Measurements from ENCODE around the gene HMGXB3. TPM values are rescaled to one million over a fixed set of nuclear protein-coding genes. Genes with fewer than 3 reads are reported as not detected.

HMGXB3 gene
- polyA plus RNA-seq: 15.4 TPM

- H3K4me1 Mint-ChIP-seq: peaks cover 22 to 34% (median 33%) of the 10 kb centered on the region in 3 donors
- no peaks in the 10 kb centered on the region for H3K27me3 Mint-ChIP-seq
- peaks cover 4% of the 10 kb centered on the region for H3K36me3 Mint-ChIP-seq
- H3K27ac Mint-ChIP-seq: peak within 1 kb of the TSS; percentile 84 to 98 (median 87)
- H3K4me3 Mint-ChIP-seq: peak within 1 kb of the TSS; percentile 91 to 97 (median 94)
- H3K9me3 Mint-ChIP-seq: no peaks in the 10 kb centered on the region
Measured at GRCh38 chr5:150000256-150000989, at the start of gene HMGXB3, which contains the start of gene TIGD6. HMGXB3 (plus strand) TSS chr5:150000739; CDS start chr5:150004853, 4,114 bp downstream. TIGD6 (minus strand) TSS chr5:150000654; CDS start chr5:149996348, 4,306 bp downstream.

- H3K36me3 Mint-ChIP-seq: no peaks in the 10 kb centered on the region
- H3K9me3 Mint-ChIP-seq: no peaks in the 10 kb centered on the region
- H3K4me3 Mint-ChIP-seq: no peak overlapping the region
- H3K4me1 Mint-ChIP-seq: no peaks in the 10 kb centered on the region
- H3K27ac Mint-ChIP-seq: peak overlapping the region in 1 of 3 donors; percentile 36
- peaks cover 9% of the 10 kb centered on the region for H3K27me3 Mint-ChIP-seq
Measured at GRCh38 chr5:149951138-149951749, 49.3 kb upstream of the HMGXB3 start.

- Mint-ChIP-seq H3K27me3 (peaks cover 6% of the 10 kb centered on the region), H3K4me1 (no peaks in the 10 kb centered on the region), H3K27ac (peak overlapping the region in 2 of 3 donors; percentile 23 to 39), H3K36me3 (peaks cover 2% of the 10 kb centered on the region), H3K4me3 (no peak overlapping the region), H3K9me3 (peaks cover 0 to 2% (median 0%) of the 10 kb centered on the region in 3 donors)
Measured at GRCh38 chr5:149953436-149954121, 47.0 kb upstream of the HMGXB3 start.

- Mint-ChIP-seq H3K36me3 (peaks cover 2% of the 10 kb centered on the region), H3K4me1 (peaks cover 5 to 9% (median 7%) of the 10 kb centered on the region in 3 donors), H3K4me3 (no peak overlapping the region), H3K27ac (no peak overlapping the region), H3K27me3 (peaks cover 2% of the 10 kb centered on the region), H3K9me3 (peaks cover 0 to 2% (median 0%) of the 10 kb centered on the region in 3 donors)
Measured at GRCh38 chr5:149954798-149955197, 45.7 kb upstream of the HMGXB3 start.

GRCh38 chr5:149956685-149957084 lies 43.9 kb upstream of the HMGXB3 start:
- H3K9me3 Mint-ChIP-seq: peaks cover 0 to 2% (median 0%) of the 10 kb centered on the region in 3 donors
- no peak overlapping the region for H3K4me3 Mint-ChIP-seq
- peaks cover 16 to 19% (median 17%) of the 10 kb centered on the region in 3 donors for H3K4me1 Mint-ChIP-seq
- no peaks in the 10 kb centered on the region for H3K27me3 Mint-ChIP-seq
- H3K36me3 Mint-ChIP-seq: peaks cover 2% of the 10 kb centered on the region
- no peak overlapping the region for H3K27ac Mint-ChIP-seq

- peaks cover 21 to 28% (median 21%) of the 10 kb centered on the region in 3 donors for H3K4me1 Mint-ChIP-seq
- H3K9me3 Mint-ChIP-seq: peaks cover 0 to 2% (median 0%) of the 10 kb centered on the region in 3 donors
- H3K4me3 Mint-ChIP-seq: no peak overlapping the region
- peaks cover 4% of the 10 kb centered on the region for H3K36me3 Mint-ChIP-seq
- no peak overlapping the region for H3K27ac Mint-ChIP-seq
- no peaks in the 10 kb centered on the region for H3K27me3 Mint-ChIP-seq
Measured at GRCh38 chr5:149957855-149958254, 42.7 kb upstream of the HMGXB3 start.

- Mint-ChIP-seq H3K27me3 (no peaks in the 10 kb centered on the region), H3K4me1 (peaks cover 21 to 28% (median 21%) of the 10 kb centered on the region in 3 donors), H3K4me3 (peak overlapping the region; percentile 86 to 100 (median 99)), H3K9me3 (peaks cover 0 to 2% (median 0%) of the 10 kb centered on the region in 3 donors), H3K27ac (peak overlapping the region; percentile 62 to 100 (median 99)), H3K36me3 (peaks cover 4% of the 10 kb centered on the region)
Measured at GRCh38 chr5:149959406-149960236, 40.9 kb upstream of the HMGXB3 start.

- Mint-ChIP-seq H3K27ac (peak within 1 kb of the TSS; percentile 69 to 100 (median 99)), H3K27me3 (no peaks in the 10 kb centered on the region), H3K36me3 (peaks cover 5% of the 10 kb centered on the region), H3K4me1 (peaks cover 21 to 29% (median 21%) of the 10 kb centered on the region in 3 donors), H3K4me3 (peak within 1 kb of the TSS; percentile 90 to 100 (median 99)), H3K9me3 (peaks cover 0 to 2% (median 0%) of the 10 kb centered on the region in 3 donors)
Measured at GRCh38 chr5:149960272-149961185, 40.0 kb upstream of the HMGXB3 start, which contains the start of gene SLC26A2. SLC26A2 (plus strand) TSS chr5:149960758; CDS start chr5:149977653, 16,895 bp downstream.

GRCh38 chr5:149961186-149961685 lies 39.3 kb upstream of the HMGXB3 start:
- H3K27me3 Mint-ChIP-seq: no peaks in the 10 kb centered on the region
- peaks cover 0 to 2% (median 0%) of the 10 kb centered on the region in 3 donors for H3K9me3 Mint-ChIP-seq
- peak overlapping the region; percentile 69 to 96 (median 85) for H3K27ac Mint-ChIP-seq
- peaks cover 21 to 30% (median 21%) of the 10 kb centered on the region in 3 donors for H3K4me1 Mint-ChIP-seq
- peaks cover 5% of the 10 kb centered on the region for H3K36me3 Mint-ChIP-seq
- peak overlapping the region; percentile 90 to 100 (median 99) for H3K4me3 Mint-ChIP-seq

GRCh38 chr5:149961957-149962409 lies 38.6 kb upstream of the HMGXB3 start:
- no peaks in the 10 kb centered on the region for H3K27me3 Mint-ChIP-seq
- peak overlapping the region; percentile 43 to 99 (median 94) for H3K4me3 Mint-ChIP-seq
- peaks cover 3% of the 10 kb centered on the region for H3K36me3 Mint-ChIP-seq
- H3K9me3 Mint-ChIP-seq: no peaks in the 10 kb centered on the region
- H3K27ac Mint-ChIP-seq: peak overlapping the region in 2 of 3 donors; percentile 69 to 96
- H3K4me1 Mint-ChIP-seq: peaks cover 21 to 30% (median 21%) of the 10 kb centered on the region in 3 donors

GRCh38 chr5:149962601-149963300 lies 37.8 kb upstream of the HMGXB3 start:
- Mint-ChIP-seq H3K4me3 (peak overlapping the region; percentile 57 to 99 (median 78)), H3K27me3 (no peaks in the 10 kb centered on the region), H3K4me1 (peaks cover 21 to 30% (median 26%) of the 10 kb centered on the region in 3 donors), H3K27ac (no peak overlapping the region), H3K36me3 (peaks cover 3% of the 10 kb centered on the region), H3K9me3 (no peaks in the 10 kb centered on the region)

- H3K36me3 Mint-ChIP-seq: peaks cover 3% of the 10 kb centered on the region
- H3K4me1 Mint-ChIP-seq: peaks cover 21 to 30% (median 26%) of the 10 kb centered on the region in 3 donors
- H3K27ac Mint-ChIP-seq: no peak overlapping the region
- no peaks in the 10 kb centered on the region for H3K9me3 Mint-ChIP-seq
- no peak overlapping the region for H3K4me3 Mint-ChIP-seq
- H3K27me3 Mint-ChIP-seq: no peaks in the 10 kb centered on the region
Measured at GRCh38 chr5:149963729-149964128, 36.8 kb upstream of the HMGXB3 start.
